GM08714 (cell line): ENCODE data around the gene PRR14L.
"Not testable (repeated sequence)": the region's sequence is repeated elsewhere in the genome, so short reads cannot be mapped to it uniquely, and the experiment has no call there.

Experiments used
- H3K4me3 ChIP-seq: fragments of 200-500 bp; sonication (Bioruptor generic); 2 replicates; pipeline ENCODE4 v1.5.1; 2014; ENCODE audit warnings: mild to moderate bottlenecking, low read length, inconsistent platforms
- ZNF274 ChIP-seq: IDR thresholded peaks from 2 replicates; pipeline ENCODE4 v1.6.1; 2012; ENCODE audit warnings: mild to moderate bottlenecking, low read depth, low read length

The PRR14L gene

GRCh38 chr22:31681349-31682345 is 68.3 kb downstream of the PRR14L start:
- no peak overlapping the region for H3K4me3 ChIP-seq
- TF ChIP-seq ZNF274: no peak

GRCh38 chr22:31680861-31681341 is 69.0 kb downstream of the PRR14L start:
- TF ChIP-seq ZNF274: no peak

GRCh38 chr22:31678748-31679147 is 71.2 kb downstream of the PRR14L start:
- TF ChIP-seq ZNF274: no peak
- H3K4me3 ChIP-seq: no peak overlapping the region

More at GRCh38 chr22:31680861-31681341, 69.0 kb downstream of the PRR14L start:
- H3K4me3 ChIP-seq: no peak overlapping the region

- no peak for TF ChIP-seq ZNF274
- H3K4me3 ChIP-seq: peak overlapping the region; percentile 57; the same call in 1 of the 2 replicates
Observed at GRCh38 chr22:31676700-31677099, 73.2 kb downstream of the PRR14L start.

GRCh38 chr22:31674219-31674618 is 75.7 kb downstream of the PRR14L start:
- H3K4me3 ChIP-seq: not testable (repeated sequence)

- not testable (repeated sequence) for H3K4me3 ChIP-seq
Observed at GRCh38 chr22:31668849-31669248, 81.1 kb downstream of the PRR14L start.

- TF ChIP-seq ZNF274: no peak
- peak overlapping the region; percentile 82 for H3K4me3 ChIP-seq
Observed at GRCh38 chr22:31662668-31663037, 87.3 kb downstream of the PRR14L start.

GRCh38 chr22:31661851-31662667 is 87.9 kb downstream of the PRR14L start, which contains the start of gene PISD:
PISD (minus strand) TSS chr22:31662215; CDS start chr22:31662208, 7 bp downstream.
- TF ChIP-seq ZNF274: no peak
- peak within 1 kb of the TSS; percentile 82 for H3K4me3 ChIP-seq

GRCh38 chr22:31660860-31661341 is 89.0 kb downstream of the PRR14L start:
- H3K4me3 ChIP-seq: peak overlapping the region; percentile 82

- no peak for TF ChIP-seq ZNF274
Observed at GRCh38 chr22:31659246-31659645, 90.7 kb downstream of the PRR14L start.

GRCh38 chr22:31654408-31654807 is 95.5 kb downstream of the PRR14L start:
- no peak for TF ChIP-seq ZNF274
- H3K4me3 ChIP-seq: no peak overlapping the region

More at GRCh38 chr22:31659246-31659645, 90.7 kb downstream of the PRR14L start:
- H3K4me3 ChIP-seq: no peak overlapping the region

GRCh38 chr22:31653944-31654343 is 96.0 kb downstream of the PRR14L start:
- no peak for TF ChIP-seq ZNF274
- no peak overlapping the region for H3K4me3 ChIP-seq

- no peak overlapping the region for H3K4me3 ChIP-seq
Observed at GRCh38 chr22:31652911-31653684, 96.8 kb downstream of the PRR14L start.

GRCh38 chr22:31652088-31652487 is 97.8 kb downstream of the PRR14L start:
- H3K4me3 ChIP-seq: no peak overlapping the region
- no peak for TF ChIP-seq ZNF274

More at GRCh38 chr22:31652911-31653684, 96.8 kb downstream of the PRR14L start:
- TF ChIP-seq ZNF274: no peak
